Middle frontal gyrus (tissue), 1 donor: ENCODE measurements around the gene EGFL7.
"Not testable (repeated sequence)": the region's sequence is repeated elsewhere in the genome, so short reads cannot be mapped to it uniquely, and the experiment has no call there.

Experiments
- DNase-seq: peaks from one replicate; pipeline ENCODE4 v3.0.0-alpha.2; 2015; ENCODE audit warnings: low spot score; ENCODE audit errors: extremely low spot score

Gene EGFL7

GRCh38 chr9:136697146-136697820 is 34.6 kb downstream of the EGFL7 start:
- DNase-seq = no peak

GRCh38 chr9:136697821-136698526 is 35.3 kb downstream of the EGFL7 start:
- no peak for DNase-seq

- DNase-seq = no peak
These were observed 36.0 kb downstream of the EGFL7 start for GRCh38 chr9:136698635-136699246.

GRCh38 chr9:136700304-136700703 is 37.6 kb downstream of the EGFL7 start:
- no peak for DNase-seq

GRCh38 chr9:136700959-136701667 is 38.4 kb downstream of the EGFL7 start:
- DNase-seq = no peak

GRCh38 chr9:136701668-136702053 is 38.9 kb downstream of the EGFL7 start:
- no peak for DNase-seq

GRCh38 chr9:136703276-136703860 is 40.7 kb downstream of the EGFL7 start:
- no peak for DNase-seq

- DNase-seq = not testable (repeated sequence)
These were observed 42.0 kb downstream of the EGFL7 start for GRCh38 chr9:136704741-136705140.

GRCh38 chr9:136705564-136705963 is 42.8 kb downstream of the EGFL7 start:
- no peak for DNase-seq

- DNase-seq = no peak
These were observed 44.3 kb downstream of the EGFL7 start for GRCh38 chr9:136707011-136707410.

- DNase-seq = no peak
These were observed 45.3 kb downstream of the EGFL7 start for GRCh38 chr9:136707849-136708517.

- no peak for DNase-seq
These were observed 46.9 kb downstream of the EGFL7 start for GRCh38 chr9:136709454-136710109.

GRCh38 chr9:136710543-136710942 is 47.8 kb downstream of the EGFL7 start:
- no peak for DNase-seq

GRCh38 chr9:136711219-136711648 is 48.5 kb downstream of the EGFL7 start:
- DNase-seq = not testable (repeated sequence)

GRCh38 chr9:136711751-136712689 is 49.3 kb downstream of the EGFL7 start, which contains the start of gene DIPK1B:
TSS of gene DIPK1B (plus strand) at chr9:136712572. CDS start at chr9:136712666, 94 bp downstream.
- no peak for DNase-seq

GRCh38 chr9:136712690-136713544 is 50.2 kb downstream of the EGFL7 start:
- no peak for DNase-seq

- no peak for DNase-seq
These were observed 50.8 kb downstream of the EGFL7 start for GRCh38 chr9:136713550-136713949.
